T-helper 17 cell (primary cell): ENCODE measurements around the gene IGF1R. TPM values are rescaled to one million over a fixed set of nuclear protein-coding genes. Genes with fewer than 3 reads are reported as not detected.

Source experiments
- ATAC-seq: fragments of 150-1000 bp; cut with Tn5 transposase; 2 replicates; pipeline ENCODE4 v1.10.0; 2021; ENCODE audit warnings: mild to moderate bottlenecking, moderate library complexity
- DNase-seq, 3 donors: peaks; one replicate each; pipeline versions ENCODE4 v3.0.0 to v3.0.0-alpha.2; 2020 to 2021
- H3K9me3 ChIP-seq: one replicate; pipeline ENCODE4 v1.7.0; 2013; ENCODE audit warnings: low read length, mild to moderate bottlenecking; ENCODE audit not compliant: control insufficient read depth, poor library complexity, severe bottlenecking
- H3K27ac Mint-ChIP-seq: one replicate; pipeline ENCODE4 v1.8.0; 2022; ENCODE audit warnings: mild to moderate bottlenecking, moderate library complexity, mixed read lengths
- H3K27me3 Mint-ChIP-seq: one replicate; pipeline ENCODE4 v1.8.0; 2022; ENCODE audit warnings: mixed read lengths
- H3K36me3 Mint-ChIP-seq: one replicate; pipeline ENCODE4 v1.8.0; 2022; ENCODE audit warnings: low read depth, mixed read lengths
- H3K4me1 Mint-ChIP-seq: one replicate; pipeline ENCODE4 v1.8.0; 2022; ENCODE audit warnings: mild to moderate bottlenecking, mixed read lengths
- H3K4me3 Mint-ChIP-seq: one replicate; pipeline ENCODE4 v1.8.0; 2022; ENCODE audit warnings: mild to moderate bottlenecking, moderate library complexity, mixed read lengths
- total RNA-seq, 4 donors: library from RNA in 2 of 4; stranded (reverse) in 2 of 4; gene quantifications; one replicate each; pipeline ENCODE4 v1.2.3 and lab custom pipeline; 2022 to 2026

IGF1R gene
- total RNA-seq, 2 donors from 2014 or later: 13.7 to 27.1 TPM

DNA sequence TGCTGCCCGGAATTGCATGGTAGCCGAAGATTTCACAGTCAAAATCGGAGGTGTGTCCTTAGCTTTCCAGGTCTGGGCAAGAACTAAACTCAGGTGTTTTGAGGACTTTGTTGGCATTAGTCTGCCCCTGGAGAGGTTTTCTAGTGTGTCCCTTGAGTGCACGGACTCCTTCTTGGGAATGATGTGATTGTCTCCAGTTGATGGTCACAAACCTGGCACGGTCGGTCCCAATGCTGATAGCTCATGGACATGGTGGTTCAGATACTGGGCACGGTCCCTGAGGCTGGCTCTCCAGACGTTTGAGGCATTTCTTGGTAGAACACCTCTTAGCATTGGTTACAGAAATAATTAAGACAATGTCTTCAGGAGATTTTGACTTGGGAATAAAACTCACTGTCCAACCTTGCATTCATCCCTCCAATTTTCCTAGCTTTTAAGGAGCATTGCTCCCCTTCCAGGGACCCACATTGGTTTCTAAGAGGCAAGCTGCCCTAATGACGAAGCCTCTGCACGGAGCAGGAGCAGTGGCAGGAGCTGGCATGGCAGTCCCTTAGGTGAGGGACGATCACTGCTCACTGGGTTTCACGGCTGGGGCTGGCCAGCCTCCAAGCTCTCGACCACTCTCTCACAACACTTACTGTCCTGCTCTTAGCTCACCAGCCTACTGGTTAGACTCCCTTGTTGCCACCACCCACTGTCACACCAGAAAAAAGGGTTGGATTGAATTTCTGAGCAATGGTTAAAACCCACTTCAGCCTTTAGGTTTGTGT lies 291.2 kb downstream of the IGF1R start:
- no peak overlapping the region for H3K4me3 Mint-ChIP-seq
- H3K36me3 Mint-ChIP-seq: peaks cover 3% of the 10 kb centered on the region
- ATAC-seq (no peak), DNase-seq (no peak)
- H3K27me3 Mint-ChIP-seq: no peaks in the 10 kb centered on the region
- peaks cover 2% of the 10 kb centered on the region for H3K4me1 Mint-ChIP-seq
- H3K9me3 ChIP-seq: no peaks in the 10 kb centered on the region
- no peak overlapping the region for H3K27ac Mint-ChIP-seq

DNA sequence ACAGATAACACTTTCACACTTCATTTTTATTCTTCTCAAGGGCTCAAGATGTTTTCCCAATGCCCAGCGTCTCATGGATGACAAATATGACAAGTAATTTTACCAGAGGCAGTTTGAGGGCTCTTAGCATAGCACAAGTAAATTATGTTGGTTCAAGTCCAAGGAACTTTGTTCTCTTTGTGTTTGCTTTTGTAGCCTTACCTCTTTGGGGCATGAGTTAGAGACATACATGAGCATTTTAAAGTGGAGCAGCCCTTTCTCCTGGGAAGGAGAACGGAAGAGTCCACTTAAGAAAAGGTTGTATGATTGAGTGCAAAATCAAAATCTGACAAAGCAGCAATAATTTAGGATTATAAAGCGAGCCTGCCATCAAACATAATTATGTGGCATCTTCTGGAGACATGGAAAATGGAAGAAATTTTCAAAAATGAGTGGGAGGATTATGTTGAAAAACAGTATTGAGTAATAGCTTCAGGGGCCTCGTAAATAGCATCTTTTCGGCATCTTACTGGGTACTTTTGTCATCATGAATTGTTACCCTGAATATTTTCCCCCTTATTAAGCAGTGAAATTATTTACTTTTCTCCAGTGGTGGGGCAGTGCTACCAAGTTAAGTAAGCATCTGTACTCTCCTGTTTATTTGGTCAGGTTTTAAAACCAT lies 293.4 kb downstream of the IGF1R start:
- Mint-ChIP-seq H3K4me3 (no peak overlapping the region), H3K4me1 (peaks cover 2% of the 10 kb centered on the region), H3K36me3 (peaks cover 5% of the 10 kb centered on the region), H3K27ac (no peak overlapping the region), H3K27me3 (no peaks in the 10 kb centered on the region)
- ATAC-seq: no peak
- DNase-seq: no peak
- H3K9me3 ChIP-seq: no peaks in the 10 kb centered on the region

DNA sequence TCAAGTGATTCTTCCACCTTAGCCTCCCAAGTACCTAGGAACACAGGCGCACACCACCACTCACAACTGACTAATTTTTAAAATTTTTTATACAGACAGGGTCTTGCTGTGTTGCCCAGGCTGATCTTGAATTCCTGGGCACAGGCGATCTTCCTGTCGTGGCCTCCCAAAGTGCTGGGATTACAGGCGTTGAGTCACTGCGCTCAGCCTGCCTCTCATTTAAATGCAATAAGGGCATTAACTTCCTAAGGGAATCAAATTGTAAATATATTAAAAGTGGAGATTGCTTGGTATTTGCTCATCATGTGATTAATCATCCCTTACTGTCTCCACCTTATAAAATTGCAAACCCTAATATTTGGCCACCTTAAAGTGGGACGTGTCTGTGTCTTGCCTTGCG lies 294.1 kb downstream of the IGF1R start:
- Mint-ChIP-seq H3K4me3 (no peak overlapping the region), H3K27ac (no peak overlapping the region), H3K4me1 (peaks cover 2% of the 10 kb centered on the region), H3K36me3 (peaks cover 4% of the 10 kb centered on the region), H3K27me3 (no peaks in the 10 kb centered on the region)
- no peak for DNase-seq
- no peak for ATAC-seq
- H3K9me3 ChIP-seq: no peaks in the 10 kb centered on the region

DNA sequence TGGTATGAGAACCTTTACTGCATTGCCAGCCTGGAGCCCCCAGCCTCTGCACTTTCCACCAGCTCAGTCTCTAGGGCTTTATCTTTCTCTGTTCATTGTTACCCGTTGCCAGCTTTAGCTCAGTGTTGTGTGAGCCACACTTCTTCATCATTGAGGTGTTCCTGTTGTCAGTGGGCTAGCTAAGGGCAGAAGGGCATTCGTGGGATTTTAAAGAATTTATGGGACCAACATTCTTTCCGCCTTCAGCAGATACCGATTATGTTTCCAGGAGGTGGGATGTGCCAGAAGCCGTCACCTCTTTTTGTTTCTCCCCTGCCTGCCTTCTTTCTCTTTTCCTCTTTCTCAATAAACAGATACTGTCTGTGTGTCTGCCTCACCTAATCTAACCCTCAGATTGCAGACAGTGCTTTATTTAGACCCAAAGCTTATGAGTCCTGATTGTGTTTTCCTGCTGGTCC lies 294.7 kb downstream of the IGF1R start:
- Mint-ChIP-seq H3K27ac (no peak overlapping the region), H3K36me3 (peaks cover 2% of the 10 kb centered on the region), H3K4me1 (peaks cover 2% of the 10 kb centered on the region), H3K4me3 (no peak overlapping the region), H3K27me3 (no peaks in the 10 kb centered on the region)
- H3K9me3 ChIP-seq: no peaks in the 10 kb centered on the region
- DNase-seq (no peak), ATAC-seq (no peak)

DNA sequence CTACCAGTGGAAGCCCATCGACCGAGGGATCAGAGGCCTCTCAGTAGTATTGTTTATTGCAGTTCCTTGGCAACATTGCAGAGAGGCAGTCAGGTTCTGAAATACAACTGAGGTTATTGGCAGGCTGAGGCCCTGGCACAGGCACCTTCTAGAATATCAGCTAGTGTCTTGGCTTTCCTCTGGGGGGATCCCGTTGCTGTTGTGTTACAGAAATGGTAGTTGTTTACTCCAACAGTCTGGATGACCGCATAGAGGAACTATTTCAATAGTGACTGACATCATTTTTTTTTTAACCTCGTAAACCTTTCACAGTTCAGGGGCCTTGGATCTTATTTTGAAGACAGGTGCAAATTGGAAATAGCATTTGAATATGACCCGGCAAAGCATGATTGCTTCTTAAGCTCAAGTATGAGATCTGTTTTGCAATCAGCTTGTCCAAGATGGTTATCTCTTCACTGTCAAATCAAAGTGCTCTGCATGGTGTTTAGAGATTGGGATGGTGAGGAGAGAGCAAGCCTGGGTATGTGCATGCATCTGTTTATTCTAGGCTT lies 295.3 kb downstream of the IGF1R start:
- no peak for DNase-seq
- no peaks in the 10 kb centered on the region for H3K9me3 ChIP-seq
- Mint-ChIP-seq H3K36me3 (peaks cover 2% of the 10 kb centered on the region), H3K4me1 (peaks cover 3% of the 10 kb centered on the region), H3K4me3 (no peak overlapping the region), H3K27me3 (no peaks in the 10 kb centered on the region), H3K27ac (no peak overlapping the region)
- no peak for ATAC-seq

DNA sequence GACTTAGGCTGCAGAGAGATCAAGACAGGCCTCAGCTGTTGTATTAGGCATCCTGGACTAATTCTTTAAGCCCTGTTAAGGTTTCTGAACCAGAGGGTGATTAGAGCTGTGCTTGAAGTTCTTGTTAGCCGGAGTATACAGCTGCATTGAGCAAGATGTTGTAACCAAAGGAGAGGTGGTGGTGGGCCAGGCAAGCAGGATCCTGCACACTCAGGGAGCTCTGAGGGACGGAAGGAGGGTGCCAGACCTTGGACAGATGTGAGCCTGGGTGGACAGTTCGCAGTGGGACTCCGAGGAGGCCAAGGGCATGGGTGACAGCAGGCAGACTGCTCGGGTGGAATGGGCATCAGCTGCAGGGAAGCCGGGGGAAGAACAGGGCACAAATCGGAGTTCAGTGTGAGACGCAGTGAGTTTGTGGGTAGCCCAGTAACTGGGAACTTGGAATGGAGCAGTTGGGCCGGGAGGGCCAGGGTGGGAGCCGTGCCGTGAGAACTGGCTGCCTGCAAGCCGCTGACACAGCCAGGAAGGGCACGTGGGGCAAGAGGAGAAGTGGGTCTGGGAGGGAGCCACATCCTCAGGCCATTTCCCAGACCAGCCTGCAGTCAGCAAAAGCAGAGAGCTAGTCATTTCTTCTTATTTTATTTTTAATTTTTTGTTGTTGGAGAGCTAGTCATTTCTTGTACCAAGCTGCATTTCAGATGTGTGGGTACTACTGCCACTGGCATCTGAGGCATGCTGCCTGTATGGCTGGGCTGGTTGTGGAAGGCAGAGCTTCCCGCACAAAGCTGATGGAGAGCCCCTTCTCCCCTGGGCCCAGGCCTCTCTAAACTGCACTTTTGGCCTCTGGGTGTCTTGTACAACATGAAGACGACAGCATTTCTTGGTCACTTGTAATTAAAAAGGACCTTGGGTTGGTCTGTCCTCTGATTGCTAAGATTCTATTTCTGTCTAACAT lies 298.2 kb downstream of the IGF1R start:
- H3K4me3 Mint-ChIP-seq: no peak overlapping the region
- no peak for ATAC-seq

DNA sequence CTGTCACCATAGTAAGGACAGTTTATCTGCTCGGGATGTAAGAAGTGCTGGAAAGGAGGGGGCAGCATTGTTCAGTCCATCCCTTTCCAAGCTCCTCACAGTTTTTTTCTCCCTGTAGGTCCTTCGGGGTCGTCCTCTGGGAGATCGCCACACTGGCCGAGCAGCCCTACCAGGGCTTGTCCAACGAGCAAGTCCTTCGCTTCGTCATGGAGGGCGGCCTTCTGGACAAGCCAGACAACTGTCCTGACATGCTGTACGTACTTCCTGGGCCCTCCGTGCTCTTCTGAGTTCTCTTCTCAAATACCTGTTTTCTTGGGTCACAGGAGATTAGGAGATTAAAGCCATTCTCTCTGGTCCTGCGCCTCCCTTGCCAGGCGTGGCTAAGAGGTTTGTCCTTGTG lies 300.1 kb downstream of the IGF1R start:
- DNase-seq (no peak), ATAC-seq (no peak)
- Mint-ChIP-seq H3K4me3 (no peak overlapping the region), H3K36me3 (peaks cover 4% of the 10 kb centered on the region), H3K4me1 (peaks cover 2% of the 10 kb centered on the region), H3K27ac (peak overlapping the region; percentile 82), H3K27me3 (no peaks in the 10 kb centered on the region)
- no peaks in the 10 kb centered on the region for H3K9me3 ChIP-seq

More for the DNA sequence above, 298.2 kb downstream of the IGF1R start:
- no peaks in the 10 kb centered on the region for H3K9me3 ChIP-seq
- Mint-ChIP-seq H3K4me1 (peaks cover 5% of the 10 kb centered on the region), H3K27ac (no peak overlapping the region), H3K27me3 (no peaks in the 10 kb centered on the region), H3K36me3 (peaks cover 4% of the 10 kb centered on the region)
- no peak for DNase-seq

DNA sequence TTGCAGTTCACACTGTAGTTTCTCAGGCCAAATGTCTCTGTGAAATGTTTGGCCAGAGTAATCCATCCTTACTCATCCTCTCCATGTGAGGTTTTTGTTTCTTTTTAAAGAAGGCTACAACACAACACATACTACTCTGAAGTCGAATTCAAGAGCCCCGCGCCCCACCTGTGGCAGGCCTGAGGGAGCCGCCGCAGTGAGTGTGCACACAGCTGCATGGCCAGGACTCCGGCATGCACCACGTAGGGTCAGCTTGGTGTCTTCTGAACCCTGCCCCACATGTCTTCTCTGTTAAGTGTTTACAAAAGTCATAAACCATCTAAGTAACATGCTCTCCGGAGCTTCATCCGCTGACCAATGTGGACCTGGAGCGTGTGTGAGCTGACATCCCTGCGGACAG lies 300.6 kb downstream of the IGF1R start:
- Mint-ChIP-seq H3K27me3 (no peaks in the 10 kb centered on the region), H3K4me1 (peaks cover 2% of the 10 kb centered on the region), H3K27ac (peak overlapping the region; percentile 82), H3K4me3 (no peak overlapping the region), H3K36me3 (peaks cover 4% of the 10 kb centered on the region)
- H3K9me3 ChIP-seq: no peaks in the 10 kb centered on the region
- DNase-seq (no peak), ATAC-seq (no peak)

DNA sequence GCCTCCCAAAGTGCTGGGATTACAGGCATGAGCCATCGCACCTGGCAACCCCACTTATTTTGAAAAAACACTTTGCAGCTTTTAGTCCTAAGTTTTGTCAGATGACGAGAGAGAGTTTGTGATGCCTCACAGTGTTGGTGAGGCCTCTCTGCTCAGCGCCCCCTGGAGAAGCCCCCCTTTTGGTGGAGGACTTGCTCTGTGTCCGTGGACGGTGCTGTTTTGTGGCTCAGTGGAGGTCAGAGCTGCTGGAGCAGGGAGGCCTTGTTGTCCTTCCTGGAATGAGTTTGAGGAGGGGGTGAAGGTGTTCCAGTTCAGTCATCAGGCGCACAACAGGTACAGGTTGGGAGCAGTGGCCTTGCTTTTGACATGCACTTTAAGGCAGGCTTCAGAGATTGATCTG lies 301.3 kb downstream of the IGF1R start:
- Mint-ChIP-seq H3K36me3 (peaks cover 4% of the 10 kb centered on the region), H3K27ac (no peak overlapping the region), H3K27me3 (no peaks in the 10 kb centered on the region), H3K4me3 (no peak overlapping the region), H3K4me1 (peaks cover 2% of the 10 kb centered on the region)
- ATAC-seq: no peak
- DNase-seq: no peak
- no peaks in the 10 kb centered on the region for H3K9me3 ChIP-seq

DNA sequence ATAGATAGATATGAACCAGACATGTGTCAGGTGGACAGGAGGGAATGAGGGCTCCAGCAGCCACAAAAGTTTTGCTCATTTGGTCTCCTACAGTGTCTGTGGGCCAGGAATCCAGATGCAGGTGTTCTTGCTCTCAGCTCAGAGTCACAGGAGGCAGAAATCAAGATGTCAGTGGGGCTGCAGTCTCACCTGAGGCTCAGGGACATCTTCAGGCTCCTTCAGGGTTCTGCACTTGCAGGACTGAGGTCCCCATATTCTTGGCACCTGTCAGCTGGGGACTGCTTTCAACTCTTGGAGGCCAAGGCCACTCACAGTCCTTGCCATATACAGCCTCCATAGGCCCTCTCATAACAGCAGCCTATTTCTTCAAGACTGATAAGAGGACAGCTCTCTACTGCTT lies 301.9 kb downstream of the IGF1R start:
- H3K27me3 Mint-ChIP-seq: no peaks in the 10 kb centered on the region
- DNase-seq (no peak), ATAC-seq (no peak)
- H3K4me3 Mint-ChIP-seq: no peak overlapping the region
- no peaks in the 10 kb centered on the region for H3K9me3 ChIP-seq
- peaks cover 2% of the 10 kb centered on the region for H3K4me1 Mint-ChIP-seq
- H3K36me3 Mint-ChIP-seq: peaks cover 4% of the 10 kb centered on the region
- H3K27ac Mint-ChIP-seq: peak overlapping the region; percentile 49

DNA sequence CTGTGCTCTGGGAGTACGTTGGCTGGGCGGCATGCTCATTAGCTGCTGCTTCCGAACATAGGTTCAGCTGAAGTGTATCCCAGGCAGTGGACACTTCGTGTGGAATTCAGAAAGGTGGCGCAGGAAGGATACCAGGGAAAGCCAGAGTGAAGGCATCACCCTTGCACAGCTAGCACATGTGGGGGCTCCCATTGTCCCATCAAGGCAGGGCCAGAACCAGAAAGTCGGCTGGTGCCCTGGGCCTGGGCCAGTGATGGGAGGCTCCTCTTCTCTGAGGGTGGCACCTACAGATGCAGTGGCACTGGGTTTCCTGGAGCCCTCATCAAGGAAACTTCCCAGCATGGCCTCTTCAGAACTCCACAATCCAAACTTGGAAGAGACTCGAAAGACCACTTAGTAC lies 302.7 kb downstream of the IGF1R start:
- no peak for ATAC-seq
- Mint-ChIP-seq H3K4me1 (peaks cover 2% of the 10 kb centered on the region), H3K4me3 (peak overlapping the region; percentile 36), H3K27ac (peak overlapping the region; percentile 49), H3K27me3 (no peaks in the 10 kb centered on the region), H3K36me3 (peaks cover 2% of the 10 kb centered on the region)
- H3K9me3 ChIP-seq: no peaks in the 10 kb centered on the region
- DNase-seq: no peak

DNA sequence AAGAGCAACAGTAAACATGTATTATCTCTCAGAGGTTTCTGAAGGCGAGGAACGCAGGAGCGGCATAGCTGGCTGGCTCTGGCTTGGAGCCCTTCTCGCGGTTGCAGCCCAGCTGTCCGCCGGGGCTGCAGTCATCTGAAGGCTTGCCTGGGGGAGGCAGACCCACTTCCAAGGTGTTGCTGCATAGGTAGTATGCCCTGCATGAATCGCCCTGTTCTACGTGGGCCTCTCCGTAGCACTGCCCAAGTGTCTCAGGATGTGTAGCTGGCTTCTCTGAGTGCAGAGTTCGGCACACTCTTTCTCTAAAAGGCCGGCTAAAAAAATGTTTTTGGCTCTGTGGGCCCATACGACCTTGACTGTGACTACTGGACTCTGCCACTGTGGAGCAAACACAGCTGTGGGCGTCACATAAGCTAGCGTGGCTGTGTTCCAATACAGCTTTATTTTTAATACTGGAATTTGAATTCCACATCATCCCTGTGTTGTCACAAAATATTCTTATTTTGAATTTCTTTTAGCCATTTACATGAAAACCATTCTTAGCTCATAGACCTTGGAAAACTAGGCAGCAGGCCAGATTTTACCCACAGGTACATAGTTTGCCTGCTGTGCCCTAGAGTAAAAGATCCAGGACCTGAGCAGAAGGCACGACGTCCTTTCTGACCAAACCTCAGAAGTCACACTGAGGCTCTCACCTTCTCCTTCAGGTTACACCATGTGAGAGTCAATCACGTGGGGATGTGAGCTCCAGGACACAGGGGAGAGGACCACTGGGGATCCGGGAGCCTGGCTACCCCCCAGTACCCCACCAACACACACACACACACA lies 303.4 kb downstream of the IGF1R start:
- Mint-ChIP-seq H3K27me3 (no peaks in the 10 kb centered on the region), H3K27ac (peak overlapping the region; percentile 63), H3K4me1 (peaks cover 2% of the 10 kb centered on the region), H3K4me3 (no peak overlapping the region), H3K36me3 (peaks cover 2% of the 10 kb centered on the region)
- DNase-seq (no peak), ATAC-seq (no peak)
- no peaks in the 10 kb centered on the region for H3K9me3 ChIP-seq
